HG03196 (cell line): ENCODE measurements around the gene ADGRL2.

Experiments used
- ATAC-seq: cut with Tn5 transposase; IDR thresholded peaks from one replicate; pipeline ENCODE4 v1.9.1; 2021; ENCODE audit not compliant: unreplicated experiment

ADGRL2 gene

GRCh38 chr1:81974883-81975555 lies 174.3 kb downstream of the ADGRL2 start:
- ATAC-seq = no peak

- ATAC-seq = no peak
Measured at GRCh38 chr1:81976539-81976938, 175.8 kb downstream of the ADGRL2 start.

- no peak for ATAC-seq
Measured at GRCh38 chr1:81978945-81979344, 178.2 kb downstream of the ADGRL2 start.

- no peak for ATAC-seq
Measured at GRCh38 chr1:81982523-81982922, 181.8 kb downstream of the ADGRL2 start.

GRCh38 chr1:81989524-81989923 lies 188.8 kb downstream of the ADGRL2 start:
- no peak for ATAC-seq

GRCh38 chr1:81990241-81990640 lies 189.5 kb downstream of the ADGRL2 start:
- ATAC-seq = no peak

GRCh38 chr1:81998165-81998564 lies 197.4 kb downstream of the ADGRL2 start:
- ATAC-seq = no peak

- ATAC-seq = no peak
Measured at GRCh38 chr1:81999364-81999763, 198.6 kb downstream of the ADGRL2 start.

- no peak for ATAC-seq
Measured at GRCh38 chr1:82000221-82000620, 199.5 kb downstream of the ADGRL2 start.

- no peak for ATAC-seq
Measured at GRCh38 chr1:82001345-82001744, 200.6 kb downstream of the ADGRL2 start.

GRCh38 chr1:82007804-82008203 lies 207.1 kb downstream of the ADGRL2 start:
- no peak for ATAC-seq

- no peak for ATAC-seq
Measured at GRCh38 chr1:82013702-82014101, 213.0 kb downstream of the ADGRL2 start.

- no peak for ATAC-seq
Measured at GRCh38 chr1:82015444-82015843, 214.7 kb downstream of the ADGRL2 start.

- no peak for ATAC-seq
Measured at GRCh38 chr1:82018319-82018718, 217.6 kb downstream of the ADGRL2 start.

GRCh38 chr1:82019508-82019907 lies 218.8 kb downstream of the ADGRL2 start:
- ATAC-seq = no peak

- no peak for ATAC-seq
Measured at GRCh38 chr1:82030830-82031229, 230.1 kb downstream of the ADGRL2 start.

- no peak for ATAC-seq
Measured at GRCh38 chr1:82032068-82032467, 231.3 kb downstream of the ADGRL2 start.

GRCh38 chr1:82034812-82035211 lies 234.1 kb downstream of the ADGRL2 start:
- ATAC-seq = no peak
